ENCODE results near the gene FOXA2. TPM values are rescaled to one million over a fixed set of nuclear protein-coding genes. Genes with fewer than 3 reads are reported as not detected.

FOXA2 gene
- total and polyA plus RNA-seq, 2 of the 13 experiments (the other 11 are each of a cell fraction or from before 2014, with no cell fraction given), result 8.8 to 12.2 TPM

GRCh38 chr20:22577515-22578220 lies 6.7 kb downstream of the FOXA2 start:
- peaks cover 25% of the 10 kb centered on the region for H4K20me1 ChIP-seq (ENCODE audit: insufficient read depth, low read length)
- intact Hi-C loops (cut with micrococcal nuclease; ENCODE audit: unreplicated experiment), result loop anchor here (1.0 to 2.0 kb wide), 3 partner anchors 43 to 166 kb away; no protein-coding TSS in a partner anchor
- H3K4me2 ChIP-seq (ENCODE audit: low read depth, low read length), result peak overlapping the region; percentile 85
- no peaks in the 10 kb centered on the region; a peak in 1 of 5 replicates for H3K27me3 ChIP-seq (ENCODE audit: control insufficient read depth in 1 of 2, insufficient read depth in 2 of 2, low read length in 2 of 2)
- H3K4me3 ChIP-seq (replicated peaks in 1 of 3; ENCODE audit: insufficient read depth in 1 of 3, low read depth in 2 of 3, low read length in 3 of 3), result peak overlapping the region; percentile 75 to 95 (median 93)
- under 1% methylated on average over 42 of the region's 44 CpGs for WGBS (ENCODE audit: low lambda C conversion rate)
- POLR2A ChIA-PET, result interaction anchor here (0.6 to 9.9 kb wide), 34 partner anchors 9 to 1085 kb away, joined by 3 to 142 read pairs (median 5); no protein-coding TSS in a partner anchor
- H3K9me3 ChIP-seq (ENCODE audit: low read length), result no peaks in the 10 kb centered on the region
- FAIRE-seq (no peak), DNase-seq (ENCODE audit: low spot score) (peak; percentile 52), ATAC-seq (peak; percentile 59)
- peaks cover 89% of the 10 kb centered on the region for H3K79me2 ChIP-seq (ENCODE audit: insufficient read depth, low read length)
- no peak overlapping the region for H2AFZ ChIP-seq (ENCODE audit: low read length)
- H3K4me1 ChIP-seq (ENCODE audit: insufficient read depth, low read length), result peaks cover 85% of the 10 kb centered on the region
- H3K27ac ChIP-seq (ENCODE audit: extremely low read length, insufficient read depth, low read length), result peak overlapping the region; percentile 86
- H3K36me3 ChIP-seq (replicated peaks in 1 of 2; ENCODE audit: control insufficient read depth in 1 of 2, insufficient read depth in 2 of 2, low read length in 2 of 2), result peaks cover 6 to 16% of the 10 kb centered on the region in 2 experiments; a peak in 3 of 5 replicates
- in situ Hi-C loops (cut with HindIII; ENCODE audit: extremely low pct_ligation_motif_present, low pct_unique_long_range_greater_than_20kb), result loop anchor here (5.0 to 10.0 kb wide), 3 partner anchors 65 to 1057 kb away; partner anchors contain the start of genes CST3 and NXT1
- H3K9ac ChIP-seq (ENCODE audit: insufficient read depth, low read depth, low read length), result peak overlapping the region; percentile 94
- CTCF ChIA-PET (ENCODE audit: low intra/inter-chr PET ratio, low total read pairs), result no interaction called here
- TSS peak; percentile 17 for BruUV-seq (replicated peaks)
- TF ChIP-seq SPEN (CRISPR knock-in tag; IDR thresholded peaks at IDR 0.05; ENCODE audit: low read depth), result no peak
- TF ChIP-seq RARA (CRISPR knock-in tag; IDR thresholded peaks at IDR 0.05), result peak; percentile 39
- no peak; the same call in 1 of the 2 replicates for TF ChIP-seq KAT7 (CRISPR knock-in tag; IDR thresholded peaks at IDR 0.05; ENCODE audit: borderline replicate concordance)
- peak; percentile 38; the same call in 1 of the 2 replicates for TF ChIP-seq KMT2B (CRISPR knock-in tag; IDR thresholded peaks at IDR 0.05)
- no peak for TF ChIP-seq ZSCAN29 (CRISPR knock-in tag; conservative IDR thresholded peaks at IDR 0.05)
- TF ChIP-seq NPAS2 (CRISPR knock-in tag; IDR thresholded peaks at IDR 0.05; ENCODE audit: borderline replicate concordance), result no peak; the same call in 1 of the 2 replicates
- TF ChIP-seq, protein P1, sequence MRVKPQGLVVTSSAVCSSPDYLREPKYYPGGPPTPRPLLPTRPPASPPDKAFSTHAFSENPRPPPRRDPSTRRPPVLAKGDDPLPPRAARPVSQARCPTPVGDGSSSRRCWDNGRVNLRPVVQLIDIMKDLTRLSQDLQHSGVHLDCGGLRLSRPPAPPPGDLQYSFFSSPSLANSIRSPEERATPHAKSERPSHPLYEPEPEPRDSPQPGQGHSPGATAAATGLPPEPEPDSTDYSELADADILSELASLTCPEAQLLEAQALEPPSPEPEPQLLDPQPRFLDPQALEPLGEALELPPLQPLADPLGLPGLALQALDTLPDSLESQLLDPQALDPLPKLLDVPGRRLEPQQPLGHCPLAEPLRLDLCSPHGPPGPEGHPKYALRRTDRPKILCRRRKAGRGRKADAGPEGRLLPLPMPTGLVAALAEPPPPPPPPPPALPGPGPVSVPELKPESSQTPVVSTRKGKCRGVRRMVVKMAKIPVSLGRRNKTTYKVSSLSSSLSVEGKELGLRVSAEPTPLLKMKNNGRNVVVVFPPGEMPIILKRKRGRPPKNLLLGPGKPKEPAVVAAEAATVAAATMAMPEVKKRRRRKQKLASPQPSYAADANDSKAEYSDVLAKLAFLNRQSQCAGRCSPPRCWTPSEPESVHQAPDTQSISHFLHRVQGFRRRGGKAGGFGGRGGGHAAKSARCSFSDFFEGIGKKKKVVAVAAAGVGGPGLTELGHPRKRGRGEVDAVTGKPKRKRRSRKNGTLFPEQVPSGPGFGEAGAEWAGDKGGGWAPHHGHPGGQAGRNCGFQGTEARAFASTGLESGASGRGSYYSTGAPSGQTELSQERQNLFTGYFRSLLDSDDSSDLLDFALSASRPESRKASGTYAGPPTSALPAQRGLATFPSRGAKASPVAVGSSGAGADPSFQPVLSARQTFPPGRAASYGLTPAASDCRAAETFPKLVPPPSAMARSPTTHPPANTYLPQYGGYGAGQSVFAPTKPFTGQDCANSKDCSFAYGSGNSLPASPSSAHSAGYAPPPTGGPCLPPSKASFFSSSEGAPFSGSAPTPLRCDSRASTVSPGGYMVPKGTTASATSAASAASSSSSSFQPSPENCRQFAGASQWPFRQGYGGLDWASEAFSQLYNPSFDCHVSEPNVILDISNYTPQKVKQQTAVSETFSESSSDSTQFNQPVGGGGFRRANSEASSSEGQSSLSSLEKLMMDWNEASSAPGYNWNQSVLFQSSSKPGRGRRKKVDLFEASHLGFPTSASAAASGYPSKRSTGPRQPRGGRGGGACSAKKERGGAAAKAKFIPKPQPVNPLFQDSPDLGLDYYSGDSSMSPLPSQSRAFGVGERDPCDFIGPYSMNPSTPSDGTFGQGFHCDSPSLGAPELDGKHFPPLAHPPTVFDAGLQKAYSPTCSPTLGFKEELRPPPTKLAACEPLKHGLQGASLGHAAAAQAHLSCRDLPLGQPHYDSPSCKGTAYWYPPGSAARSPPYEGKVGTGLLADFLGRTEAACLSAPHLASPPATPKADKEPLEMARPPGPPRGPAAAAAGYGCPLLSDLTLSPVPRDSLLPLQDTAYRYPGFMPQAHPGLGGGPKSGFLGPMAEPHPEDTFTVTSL (CRISPR knock-in tag; IDR thresholded peaks at IDR 0.05; ENCODE audit: borderline replicate concordance), result no peak
- TF ChIP-seq DZIP1 (CRISPR knock-in tag; IDR thresholded peaks at IDR 0.05), result peak; percentile 32; the same call in 1 of the 2 replicates
- 0 out of 2 replicates have a peak, but pooled peaks have one; percentile 19 for TF ChIP-seq MLLT10 (CRISPR knock-in tag; IDR thresholded peaks at IDR 0.05)
- no peak for TF ChIP-seq ISX (CRISPR knock-in tag; conservative IDR thresholded peaks at IDR 0.05)
